Measurements from ENCODE around the gene PAGE2B. TPM values are rescaled to one million over a fixed set of nuclear protein-coding genes. Genes with fewer than 3 reads are reported as not detected.
A peak's percentile ranks its signal among the peaks of the same experiment; 100 is the strongest.
"Not testable (repeated sequence)": the region's sequence is repeated elsewhere in the genome, so short reads cannot be mapped to it uniquely, and the experiment has no call there.

The PAGE2B gene, protein sequence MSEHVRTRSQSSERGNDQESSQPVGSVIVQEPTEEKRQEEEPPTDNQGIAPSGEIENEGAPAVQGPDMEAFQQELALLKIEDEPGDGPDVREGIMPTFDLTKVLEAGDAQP
- polyA plus RNA-seq (ENCODE audit: insufficient read length in 4 of 4) = not detected

DNA sequence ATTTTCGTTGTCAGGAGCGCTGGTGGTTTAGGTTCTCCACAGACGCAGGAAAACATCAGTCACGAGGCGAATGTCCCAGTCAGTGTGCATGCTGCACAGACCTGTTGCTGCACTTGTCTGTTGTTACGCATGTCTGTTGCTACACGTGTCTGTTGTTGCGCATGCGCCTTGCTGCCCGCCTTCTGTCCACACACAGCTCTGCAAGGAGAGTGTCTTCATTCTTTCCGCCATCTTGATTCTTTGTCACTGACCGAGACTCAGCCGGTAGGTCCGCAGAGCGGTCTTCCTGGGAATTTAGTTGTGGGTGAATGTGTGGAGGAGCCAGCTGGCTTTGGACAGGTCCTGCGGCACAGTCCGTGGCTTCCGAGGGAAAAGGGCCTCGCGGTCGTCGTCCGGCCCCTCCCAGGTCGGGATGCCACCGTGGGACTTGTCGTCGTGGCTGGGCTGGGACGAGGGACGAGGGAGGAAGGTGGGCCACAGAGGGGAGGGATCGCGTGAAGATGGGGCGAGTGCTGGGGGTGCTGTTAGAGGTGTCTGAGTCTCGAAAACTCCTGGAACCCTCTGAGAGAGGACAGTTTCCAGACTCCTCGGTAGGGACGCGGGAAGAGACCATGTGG is at the start of gene PAGE2B:
PAGE2B (plus strand) TSS at position 180 of the 617 bp plus-strand sequence. CDS start 1,012 bp downstream, outside the sequence.
- DNase-seq (ENCODE audit: low read depth in 4 of 4, low spot score in 3 of 4) = no peak

GRCh38 chrX:55026143-55026542 is 48.7 kb upstream of the PAGE2B start:
- DNase-seq (ENCODE audit: low read depth in 4 of 4, low spot score in 3 of 4) = no peak

GRCh38 chrX:55026840-55027239 is 48.0 kb upstream of the PAGE2B start:
- DNase-seq (ENCODE audit: low read depth in 4 of 4, low spot score in 3 of 4) = no peak

- DNase-seq (ENCODE audit: low read depth in 4 of 4, low spot score in 3 of 4) = no peak
These were observed 46.8 kb upstream of the PAGE2B start for GRCh38 chrX:55028040-55028439.

GRCh38 chrX:55028611-55029010 is 46.2 kb upstream of the PAGE2B start:
- DNase-seq (ENCODE audit: low read depth in 4 of 4, low spot score in 3 of 4) = no peak

- no peak for DNase-seq (ENCODE audit: low read depth in 4 of 4, low spot score in 3 of 4)
These were observed 45.5 kb upstream of the PAGE2B start for GRCh38 chrX:55029291-55029690.

DNA sequence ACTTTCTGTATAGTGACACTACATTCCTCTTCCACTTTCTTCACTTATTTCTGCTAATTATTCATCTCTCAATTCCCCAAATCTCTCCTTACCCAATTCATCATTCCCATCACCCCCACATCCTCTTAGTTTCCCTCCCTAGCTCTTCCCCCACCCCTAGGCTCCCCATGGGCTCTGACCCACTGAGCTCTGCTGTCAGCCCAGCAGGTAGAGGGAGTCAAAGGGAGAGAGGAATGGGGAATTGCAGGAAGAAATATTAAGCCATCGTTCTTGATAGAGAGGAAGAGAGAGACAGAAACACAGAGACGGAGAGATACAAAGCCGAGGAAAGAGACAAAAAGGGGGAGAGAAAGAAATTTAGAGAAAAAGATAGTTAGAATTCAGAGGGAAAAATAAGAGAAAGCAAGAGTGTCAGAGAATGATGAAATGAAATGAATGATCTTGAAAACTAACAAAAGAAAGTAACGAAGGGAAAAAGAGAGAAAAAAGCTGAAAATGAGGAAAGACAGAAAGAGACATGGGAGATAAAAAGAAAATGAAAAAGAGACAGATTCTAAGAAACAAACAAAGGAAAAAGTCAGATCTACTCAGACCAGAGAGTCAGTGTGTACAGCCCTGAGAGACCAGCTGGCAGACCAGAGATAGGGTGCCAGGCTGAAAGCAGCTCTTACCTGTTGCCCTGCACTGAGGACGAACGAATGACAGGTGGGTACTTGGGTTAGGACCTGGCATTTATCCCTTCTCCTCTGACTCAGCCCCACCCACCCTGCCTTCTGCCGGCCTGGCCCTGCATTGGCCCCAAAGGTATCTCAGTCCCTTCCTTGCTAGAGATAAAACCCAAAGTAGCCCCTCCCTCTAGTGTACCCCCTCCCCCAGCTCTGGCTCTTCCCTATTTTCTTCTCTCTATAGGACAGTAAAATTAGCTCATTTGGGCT is 44.3 kb upstream of the PAGE2B start, which contains the start of gene ALAS2:
ALAS2 (minus strand) TSS at position 707 of the 935 bp plus-strand sequence. CDS start 4,977 bp downstream, outside the sequence.
- no peak for DNase-seq (ENCODE audit: low read depth in 4 of 4, low spot score in 3 of 4)

- no peak for DNase-seq (ENCODE audit: low read depth in 4 of 4, low spot score in 3 of 4)
These were observed 41.4 kb upstream of the PAGE2B start for GRCh38 chrX:55033429-55033828.

DNA sequence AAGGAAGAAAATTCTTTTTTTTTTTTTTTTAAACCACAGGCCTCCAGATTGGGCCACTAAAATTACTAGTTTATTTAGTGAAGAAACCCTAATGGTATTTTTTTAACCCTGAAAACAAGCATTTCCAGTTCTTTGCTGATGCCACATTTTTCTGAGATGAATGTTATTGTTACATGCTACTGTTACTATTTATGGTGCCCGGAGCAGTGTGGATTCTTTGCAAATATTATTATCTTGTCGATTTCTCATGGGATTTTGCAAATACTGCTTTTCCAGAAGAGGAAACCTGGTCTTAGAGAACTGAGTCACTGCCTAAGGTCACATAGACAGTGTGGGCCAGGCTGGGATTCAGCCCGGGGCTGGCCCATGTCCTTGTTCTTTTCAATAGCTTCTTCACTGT is 35.4 kb upstream of the PAGE2B start:
- DNase-seq (ENCODE audit: low read depth in 4 of 4, low spot score in 3 of 4) = no peak

GRCh38 chrX:55041514-55041913 is 33.3 kb upstream of the PAGE2B start:
- DNase-seq (ENCODE audit: low read depth in 4 of 4, low spot score in 3 of 4) = no peak

GRCh38 chrX:55050599-55050998 is 24.2 kb upstream of the PAGE2B start:
- DNase-seq (ENCODE audit: low read depth in 4 of 4, low spot score in 3 of 4) = not testable (repeated sequence)

DNA sequence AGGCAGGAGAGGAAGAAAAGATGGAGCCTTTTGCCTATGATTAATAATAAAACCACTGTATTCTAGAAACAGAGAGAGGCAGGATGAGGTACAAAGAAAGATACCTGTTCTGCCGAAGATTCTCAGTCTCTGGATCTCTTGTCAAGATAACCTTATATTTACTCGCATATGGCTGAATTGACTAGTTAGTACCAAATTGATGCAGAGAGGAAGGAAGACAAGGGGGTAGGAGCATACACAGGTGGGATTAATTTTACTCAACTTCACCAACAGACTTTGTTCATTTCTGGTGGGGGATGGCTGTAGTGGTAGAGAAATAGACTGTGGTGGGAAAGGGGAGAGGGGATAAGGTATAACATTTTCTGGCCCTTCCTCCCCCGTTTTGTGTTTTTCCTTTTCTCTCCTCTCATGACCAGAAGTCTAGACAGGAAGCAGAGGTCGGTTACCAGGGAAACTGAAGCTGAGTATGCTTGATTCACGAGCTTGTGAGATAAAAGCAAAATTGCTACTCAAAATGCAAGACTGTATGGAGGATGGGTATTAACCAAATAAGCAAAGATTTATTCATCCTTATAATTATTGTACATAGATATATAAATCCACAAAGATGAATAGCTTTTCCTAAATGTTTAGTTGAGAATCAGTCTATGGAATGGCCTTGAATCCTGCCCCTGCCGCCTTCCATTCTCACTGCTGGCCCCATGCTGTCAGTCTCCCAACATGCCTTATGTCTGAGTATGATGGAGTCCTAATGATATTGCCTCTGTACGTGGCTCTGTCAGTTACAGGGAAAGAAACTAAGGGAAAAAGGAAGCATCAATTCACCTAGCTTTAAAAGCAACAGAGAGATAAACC is 17.8 kb upstream of the PAGE2B start:
- DNase-seq (ENCODE audit: low read depth in 4 of 4, low spot score in 3 of 4) = no peak

GRCh38 chrX:55057675-55058249 is 17.1 kb upstream of the PAGE2B start:
- DNase-seq (ENCODE audit: low read depth in 4 of 4, low spot score in 3 of 4) = peak in 2 of 4 donors; percentile 12 to 16

GRCh38 chrX:55067180-55067579 is 7.7 kb upstream of the PAGE2B start:
- not testable (repeated sequence) for DNase-seq (ENCODE audit: low read depth in 4 of 4, low spot score in 3 of 4)

DNA sequence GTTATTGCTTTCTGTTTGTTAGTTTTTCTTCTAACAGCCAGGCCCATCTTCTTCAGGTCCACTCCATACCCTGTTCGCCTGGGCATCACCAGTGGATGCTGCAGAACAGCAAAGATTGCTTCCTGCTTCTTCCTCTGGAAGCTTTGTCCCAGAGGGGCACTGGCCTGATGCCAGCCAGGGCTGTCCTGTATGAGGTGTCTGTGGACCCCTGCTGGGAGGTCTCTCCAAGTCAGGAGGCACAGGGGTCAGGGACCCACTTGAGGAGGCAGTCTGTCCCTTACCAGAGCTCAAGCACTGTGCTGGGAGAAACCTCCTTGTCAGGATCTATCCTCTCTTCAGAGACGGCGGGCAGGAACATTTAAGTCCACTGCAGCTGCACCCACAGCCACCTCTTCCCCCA is 2.5 kb upstream of the PAGE2B start:
- no peak for DNase-seq (ENCODE audit: low read depth in 4 of 4, low spot score in 3 of 4)

GRCh38 chrX:55088795-55089489 is 14.1 kb downstream of the PAGE2B start, which contains the start of gene PAGE2:
Gene PAGE2 (plus strand): TSS chrX:55089018. CDS start chrX:55090021, 1,003 bp downstream.
- no peak for DNase-seq (ENCODE audit: low read depth in 4 of 4, low spot score in 3 of 4)

GRCh38 chrX:55098691-55099090 is 23.9 kb downstream of the PAGE2B start:
- no peak for DNase-seq (ENCODE audit: low read depth in 4 of 4, low spot score in 3 of 4)

DNA sequence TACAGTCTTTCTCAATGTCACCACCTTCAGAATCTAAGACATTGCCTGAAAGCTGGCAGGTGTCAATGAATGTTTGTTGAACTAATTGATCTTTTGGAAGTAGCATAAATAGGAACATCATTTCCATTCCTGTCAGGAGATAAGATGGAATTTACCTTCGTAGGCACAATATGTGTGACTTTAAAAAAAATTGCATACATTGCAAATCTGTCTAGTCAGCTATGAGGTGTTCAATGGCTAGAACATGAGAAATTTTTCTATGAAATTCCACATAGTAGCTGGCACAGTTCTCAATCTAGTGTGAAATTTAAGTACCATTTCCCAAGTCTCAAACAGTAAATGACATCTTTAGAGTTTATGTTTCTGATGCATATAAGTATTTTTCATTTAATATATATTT is 24.3 kb downstream of the PAGE2B start:
- no peak for DNase-seq (ENCODE audit: low read depth in 4 of 4, low spot score in 3 of 4)

- DNase-seq (ENCODE audit: low read depth in 4 of 4, low spot score in 3 of 4) = no peak
These were observed 27.9 kb downstream of the PAGE2B start for GRCh38 chrX:55102754-55103153.
